ENCODE results near the gene CTIF. TPM values are rescaled to one million over a fixed set of nuclear protein-coding genes. Genes with fewer than 3 reads are reported as not detected.

Gene CTIF
- total RNA-seq, 1 donor from 2014 or later, result 60.0 TPM

- Histone ChIP-seq H3K27ac (replicated peaks) (no peak overlapping the region), H3K9me3 (replicated peaks) (no peaks in the 10 kb centered on the region), H3K4me3 (no peak overlapping the region), H3K36me3 (no peaks in the 10 kb centered on the region), H3K27me3 (ENCODE audit: low read depth) (no peaks in the 10 kb centered on the region), H3K4me1 (peaks cover 28% of the 10 kb centered on the region)
- no peak for DNase-seq
- TF ChIP-seq, protein P1, sequence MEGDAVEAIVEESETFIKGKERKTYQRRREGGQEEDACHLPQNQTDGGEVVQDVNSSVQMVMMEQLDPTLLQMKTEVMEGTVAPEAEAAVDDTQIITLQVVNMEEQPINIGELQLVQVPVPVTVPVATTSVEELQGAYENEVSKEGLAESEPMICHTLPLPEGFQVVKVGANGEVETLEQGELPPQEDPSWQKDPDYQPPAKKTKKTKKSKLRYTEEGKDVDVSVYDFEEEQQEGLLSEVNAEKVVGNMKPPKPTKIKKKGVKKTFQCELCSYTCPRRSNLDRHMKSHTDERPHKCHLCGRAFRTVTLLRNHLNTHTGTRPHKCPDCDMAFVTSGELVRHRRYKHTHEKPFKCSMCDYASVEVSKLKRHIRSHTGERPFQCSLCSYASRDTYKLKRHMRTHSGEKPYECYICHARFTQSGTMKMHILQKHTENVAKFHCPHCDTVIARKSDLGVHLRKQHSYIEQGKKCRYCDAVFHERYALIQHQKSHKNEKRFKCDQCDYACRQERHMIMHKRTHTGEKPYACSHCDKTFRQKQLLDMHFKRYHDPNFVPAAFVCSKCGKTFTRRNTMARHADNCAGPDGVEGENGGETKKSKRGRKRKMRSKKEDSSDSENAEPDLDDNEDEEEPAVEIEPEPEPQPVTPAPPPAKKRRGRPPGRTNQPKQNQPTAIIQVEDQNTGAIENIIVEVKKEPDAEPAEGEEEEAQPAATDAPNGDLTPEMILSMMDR (IDR thresholded peaks at IDR 0.05; ENCODE audit: borderline replicate concordance), result no peak
- intact Hi-C loops (cut with micrococcal nuclease), result no loop called here
These were observed 352.9 kb downstream of the CTIF start for GRCh38 chr18:48891721-48892120.

- H3K36me3 ChIP-seq, result no peaks in the 10 kb centered on the region
- intact Hi-C loops (cut with micrococcal nuclease), result no loop called here
- no peak overlapping the region for H3K27ac ChIP-seq (replicated peaks)
- H3K27me3 ChIP-seq (ENCODE audit: low read depth), result no peaks in the 10 kb centered on the region
- H3K4me3 ChIP-seq, result no peak overlapping the region
- peaks cover 24% of the 10 kb centered on the region for H3K4me1 ChIP-seq
- DNase-seq, result no peak
- TF ChIP-seq, protein P1 (IDR thresholded peaks at IDR 0.05; ENCODE audit: borderline replicate concordance), result no peak
- H3K9me3 ChIP-seq (replicated peaks), result no peaks in the 10 kb centered on the region
These were observed 353.5 kb downstream of the CTIF start for GRCh38 chr18:48892146-48892855.

DNA sequence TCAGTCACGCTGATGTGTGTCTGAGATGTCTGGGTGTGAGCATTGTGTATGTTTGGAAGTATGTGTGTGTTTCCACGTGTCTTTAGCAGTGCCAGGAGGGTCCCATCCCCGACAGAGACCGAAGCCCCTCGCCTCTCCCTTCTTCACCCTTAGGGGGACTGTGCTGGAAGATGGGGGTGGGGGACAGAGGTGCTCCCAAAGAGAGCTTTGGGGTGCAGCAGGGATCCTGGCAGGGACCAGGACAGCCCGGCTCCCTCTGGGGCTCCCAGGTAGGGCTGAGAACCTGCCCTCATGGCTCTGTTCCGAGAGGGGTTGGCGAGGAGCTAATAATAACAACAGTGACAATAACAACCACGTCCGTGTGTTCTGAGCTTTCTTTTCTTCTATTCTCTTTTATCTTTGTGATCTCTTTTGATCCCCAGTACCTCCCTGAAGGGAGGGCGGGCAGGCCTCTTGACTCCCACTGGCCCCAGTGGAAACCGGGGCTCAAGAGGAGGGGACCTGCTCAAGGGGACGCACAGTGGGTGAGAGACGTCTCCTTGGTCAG, 354.3 kb downstream of the CTIF start:
- intact Hi-C loops (cut with micrococcal nuclease), result no loop called here
- no peak for DNase-seq

DNA sequence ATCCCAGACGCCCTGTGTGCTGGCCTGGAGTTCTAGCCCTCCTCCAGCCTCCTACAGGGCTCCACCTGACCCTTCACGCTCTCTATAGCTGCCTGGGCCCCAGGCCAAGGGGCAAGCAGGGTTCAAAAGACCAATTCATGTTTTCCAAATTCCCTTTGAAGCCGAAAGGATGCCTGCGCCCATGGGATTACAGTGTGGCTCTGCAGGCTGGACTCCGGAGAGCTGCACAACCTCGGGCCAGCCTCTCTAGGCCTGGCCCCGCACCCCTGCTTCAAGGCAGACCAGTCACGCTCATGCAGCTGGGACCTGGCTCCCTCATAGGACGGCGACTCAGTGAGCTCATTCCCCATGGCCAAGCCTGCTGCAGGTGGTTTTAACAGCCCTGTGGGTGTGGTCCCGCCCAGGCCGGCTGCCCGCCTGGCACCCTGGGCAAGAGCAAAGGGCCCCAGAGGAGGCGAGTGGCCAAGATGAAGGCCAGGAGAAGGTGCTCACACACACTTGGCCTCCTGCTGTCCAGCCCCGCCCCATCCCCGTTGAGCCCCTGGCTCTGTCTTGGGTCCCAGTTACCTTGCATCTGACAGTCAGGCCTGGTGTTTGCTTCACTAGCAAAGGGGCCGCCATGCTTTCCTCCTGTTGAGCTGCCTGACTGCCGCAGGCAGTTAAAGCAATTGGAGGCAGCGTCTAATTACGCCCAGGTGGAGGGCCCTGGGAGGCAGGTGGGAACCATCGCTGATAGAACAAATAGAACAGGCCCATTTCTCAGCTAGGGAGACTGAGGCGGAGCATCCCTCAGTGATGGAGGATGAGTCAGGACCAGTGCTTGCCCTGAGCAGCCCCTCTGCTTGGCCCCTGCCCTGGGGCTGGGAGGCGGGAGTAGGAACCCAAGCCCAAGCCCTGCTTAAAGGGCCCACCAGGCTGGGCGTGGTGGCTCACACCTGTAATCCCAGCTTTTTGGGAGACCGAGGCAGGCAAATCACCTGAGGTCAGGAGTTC, 355.1 kb downstream of the CTIF start:
- TF ChIP-seq, protein P1 (IDR thresholded peaks at IDR 0.05; ENCODE audit: borderline replicate concordance), result no peak
- H3K36me3 ChIP-seq, result no peaks in the 10 kb centered on the region
- H3K27me3 ChIP-seq (ENCODE audit: low read depth), result no peaks in the 10 kb centered on the region
- no peak overlapping the region for H3K27ac ChIP-seq (replicated peaks)
- DNase-seq, result no peak
- H3K4me3 ChIP-seq, result no peak overlapping the region
- intact Hi-C loops (cut with micrococcal nuclease), result no loop called here
- H3K9me3 ChIP-seq (replicated peaks), result no peaks in the 10 kb centered on the region
- peaks cover 8% of the 10 kb centered on the region for H3K4me1 ChIP-seq

More for the DNA sequence above, 354.3 kb downstream of the CTIF start:
- Histone ChIP-seq H3K36me3 (no peaks in the 10 kb centered on the region), H3K27me3 (ENCODE audit: low read depth) (no peaks in the 10 kb centered on the region), H3K9me3 (replicated peaks) (no peaks in the 10 kb centered on the region), H3K27ac (replicated peaks) (no peak overlapping the region), H3K4me3 (no peak overlapping the region), H3K4me1 (peaks cover 16% of the 10 kb centered on the region)
- TF ChIP-seq, protein P1 (IDR thresholded peaks at IDR 0.05; ENCODE audit: borderline replicate concordance), result no peak

- Histone ChIP-seq H3K36me3 (no peaks in the 10 kb centered on the region), H3K27ac (replicated peaks) (no peak overlapping the region), H3K27me3 (ENCODE audit: low read depth) (no peaks in the 10 kb centered on the region), H3K4me3 (no peak overlapping the region), H3K4me1 (no peaks in the 10 kb centered on the region), H3K9me3 (replicated peaks) (peaks cover 6% of the 10 kb centered on the region)
- no peak for DNase-seq
- intact Hi-C loops (cut with micrococcal nuclease), result no loop called here
- TF ChIP-seq, protein P1 (IDR thresholded peaks at IDR 0.05; ENCODE audit: borderline replicate concordance), result no peak
These were observed 356.0 kb downstream of the CTIF start for GRCh38 chr18:48894799-48895346.

Data from left ventricle myocardium inferior (tissue), 1 donor.